HG02938 (cell line): ENCODE results near the gene POFUT1.

Source experiments
- ATAC-seq: cut with Tn5 transposase; IDR thresholded peaks from one replicate; pipeline ENCODE4 v1.9.1; 2021; ENCODE audit warnings: mild to moderate bottlenecking, moderate library complexity; ENCODE audit not compliant: unreplicated experiment

Gene POFUT1

DNA sequence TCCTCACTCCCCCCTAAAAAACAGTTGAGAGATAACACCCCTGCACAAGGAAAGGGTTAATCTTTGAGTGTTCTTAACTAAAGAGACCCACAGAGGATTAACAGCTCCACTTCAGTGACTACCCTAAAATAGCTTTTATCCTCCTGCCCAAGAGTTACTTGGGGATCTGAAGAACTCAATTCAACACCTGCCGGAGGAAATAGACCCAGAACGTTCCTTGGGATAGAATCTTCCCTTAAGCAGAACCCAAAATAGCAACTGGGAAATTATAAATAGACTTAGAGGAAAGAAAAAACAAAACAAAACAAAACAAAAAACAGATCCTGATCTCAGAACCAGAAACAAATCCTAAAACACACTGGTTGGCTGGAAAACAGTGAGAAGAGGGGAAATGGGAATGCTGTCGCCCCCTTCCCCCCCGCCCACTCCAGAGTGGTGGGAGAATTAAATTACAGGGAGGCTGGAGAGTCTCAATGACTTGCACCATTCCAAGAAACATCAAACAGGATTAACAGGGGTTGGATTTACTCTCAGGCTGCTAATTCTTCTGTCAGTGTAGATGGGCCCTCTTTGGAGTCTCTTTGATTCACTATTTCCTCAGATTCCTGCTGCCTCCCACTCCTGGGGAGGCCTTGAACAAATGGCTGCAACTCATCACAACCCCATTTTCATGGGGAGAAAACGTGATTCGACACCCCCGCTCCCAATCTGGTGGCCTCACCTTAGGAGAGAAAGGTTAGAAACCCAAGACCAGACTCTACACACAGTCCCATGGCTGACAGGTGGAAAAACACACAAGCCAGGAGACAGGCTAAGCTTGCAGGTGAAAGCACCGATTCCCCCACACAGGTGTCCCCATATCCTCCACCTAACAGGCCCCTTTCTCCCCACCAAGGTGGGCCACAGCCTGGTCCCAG, 1.6 kb upstream of the POFUT1 start:
- ATAC-seq = no peak

DNA sequence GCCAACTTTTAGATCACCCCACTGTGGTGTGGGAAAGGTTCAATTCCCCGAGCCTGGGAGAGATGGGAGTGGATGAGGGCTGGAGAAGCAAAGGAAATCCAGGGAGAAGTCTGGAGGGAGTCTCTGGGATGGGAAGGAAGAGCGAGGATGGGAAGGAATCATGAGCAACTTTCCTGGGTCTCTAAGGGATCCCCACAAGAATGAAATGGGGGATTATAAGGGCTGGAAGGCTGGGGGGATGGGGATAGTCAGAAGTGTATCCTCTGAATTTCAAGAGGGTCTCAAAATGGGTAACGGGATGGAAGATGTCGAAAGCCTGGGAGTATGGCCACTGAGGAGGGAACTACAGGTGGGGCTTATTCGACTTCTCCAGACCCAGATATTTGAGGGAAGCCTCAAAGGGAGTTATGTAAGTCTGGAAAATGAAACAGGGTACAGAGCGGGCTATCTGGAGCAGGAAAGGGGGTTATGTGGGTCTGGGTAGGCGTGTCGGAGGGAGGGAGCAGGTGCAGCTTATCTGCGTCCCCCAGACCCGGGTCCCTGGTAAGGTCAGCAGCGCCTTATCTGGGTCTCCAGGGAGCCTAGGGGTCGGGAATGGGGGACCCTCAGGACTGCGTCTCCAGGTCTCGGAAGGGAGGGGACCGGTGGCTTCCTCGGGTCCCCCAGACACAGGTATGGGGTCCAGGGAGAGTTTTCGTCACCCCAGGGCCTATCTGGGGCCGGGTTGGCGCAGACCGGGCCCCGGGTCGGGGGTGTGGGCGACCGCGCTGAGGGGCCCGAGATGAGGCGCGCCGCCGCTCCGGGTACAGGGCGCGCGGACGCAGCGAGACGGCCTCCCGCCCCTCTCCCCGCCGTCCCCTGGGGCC, 687 bp upstream of the POFUT1 start:
- ATAC-seq = peak; percentile 11

DNA sequence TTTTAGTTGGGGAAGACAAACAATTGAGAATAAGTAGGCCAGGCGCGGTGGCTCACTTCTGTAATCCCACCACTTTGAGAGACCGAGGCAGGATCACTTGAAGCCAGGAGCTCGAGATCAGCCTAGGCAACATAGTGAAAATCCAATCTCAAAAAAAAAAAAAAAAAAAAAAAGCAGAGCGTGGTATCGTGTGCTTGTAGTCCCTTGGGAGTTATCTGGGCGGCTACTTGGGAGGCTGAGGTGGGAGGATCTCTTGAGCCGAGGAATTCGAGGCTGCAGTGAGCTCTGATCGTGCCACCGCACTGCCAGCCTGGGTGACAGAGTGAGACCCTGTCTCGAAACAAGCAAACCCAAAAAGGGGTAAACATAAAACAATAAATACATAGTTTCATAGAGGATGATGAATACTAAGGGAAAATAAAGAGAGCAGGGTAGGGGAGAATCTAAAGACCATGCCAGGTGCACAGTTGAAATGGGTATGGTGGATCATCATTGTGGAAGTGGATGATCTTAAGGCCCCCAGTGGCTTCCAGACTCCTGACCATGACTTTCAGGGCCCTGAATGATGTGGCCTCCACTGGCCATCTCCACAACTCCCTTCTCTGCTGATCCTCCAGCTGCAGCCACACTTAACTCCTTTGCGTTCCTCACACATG, 947 bp downstream of the POFUT1 start:
- no peak for ATAC-seq

GRCh38 chr20:32209850-32210605, 2.3 kb downstream of the POFUT1 start:
- ATAC-seq = no peak

GRCh38 chr20:32213870-32214269, 6.2 kb downstream of the POFUT1 start:
- no peak for ATAC-seq

- no peak for ATAC-seq
Measured at GRCh38 chr20:32215147-32215546, 7.5 kb downstream of the POFUT1 start.

- no peak for ATAC-seq
Measured at GRCh38 chr20:32215729-32216128, 8.0 kb downstream of the POFUT1 start.

- no peak for ATAC-seq
Measured at GRCh38 chr20:32216179-32217142, 8.8 kb downstream of the POFUT1 start.

GRCh38 chr20:32218156-32218900, 10.6 kb downstream of the POFUT1 start:
- ATAC-seq = no peak

GRCh38 chr20:32224463-32224862, 16.8 kb downstream of the POFUT1 start:
- no peak for ATAC-seq

DNA sequence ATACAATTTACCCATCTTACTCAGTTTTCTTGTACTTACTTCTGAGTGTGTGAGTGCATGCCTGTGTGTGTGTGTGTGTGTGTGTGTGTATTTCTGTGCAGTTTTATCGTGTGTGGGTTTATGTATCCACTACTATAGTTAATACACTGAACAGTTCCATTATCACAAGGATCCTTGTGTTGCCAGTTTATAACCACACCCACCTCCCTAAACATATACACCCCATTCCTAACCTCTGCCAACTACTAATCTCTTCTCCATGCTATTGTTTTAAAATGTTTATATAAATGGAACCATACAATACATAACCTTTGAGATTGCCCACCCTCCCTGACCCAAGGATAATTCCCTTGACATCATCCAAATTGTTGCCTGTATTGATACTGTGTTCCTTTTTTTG, 18.7 kb downstream of the POFUT1 start:
- no peak for ATAC-seq

DNA sequence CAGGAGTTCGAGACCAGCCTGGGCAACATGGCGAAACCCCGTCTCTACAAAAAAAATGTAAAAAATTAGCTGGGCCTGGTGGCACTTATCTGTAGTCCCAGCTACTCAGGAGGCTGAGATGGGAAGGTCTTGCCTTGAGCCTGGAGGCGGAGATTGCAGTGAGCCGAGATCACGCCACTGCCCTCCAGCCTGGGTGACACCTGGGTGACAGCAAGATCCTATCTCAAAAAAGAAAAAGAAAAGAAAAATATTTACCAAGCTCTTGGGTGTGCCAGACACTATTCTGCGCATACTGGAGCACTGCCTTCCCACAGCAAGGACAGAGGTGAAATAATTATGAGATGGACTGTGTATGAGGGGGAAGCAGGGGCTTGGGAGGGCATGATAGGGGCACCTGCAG, 19.6 kb downstream of the POFUT1 start:
- no peak for ATAC-seq

DNA sequence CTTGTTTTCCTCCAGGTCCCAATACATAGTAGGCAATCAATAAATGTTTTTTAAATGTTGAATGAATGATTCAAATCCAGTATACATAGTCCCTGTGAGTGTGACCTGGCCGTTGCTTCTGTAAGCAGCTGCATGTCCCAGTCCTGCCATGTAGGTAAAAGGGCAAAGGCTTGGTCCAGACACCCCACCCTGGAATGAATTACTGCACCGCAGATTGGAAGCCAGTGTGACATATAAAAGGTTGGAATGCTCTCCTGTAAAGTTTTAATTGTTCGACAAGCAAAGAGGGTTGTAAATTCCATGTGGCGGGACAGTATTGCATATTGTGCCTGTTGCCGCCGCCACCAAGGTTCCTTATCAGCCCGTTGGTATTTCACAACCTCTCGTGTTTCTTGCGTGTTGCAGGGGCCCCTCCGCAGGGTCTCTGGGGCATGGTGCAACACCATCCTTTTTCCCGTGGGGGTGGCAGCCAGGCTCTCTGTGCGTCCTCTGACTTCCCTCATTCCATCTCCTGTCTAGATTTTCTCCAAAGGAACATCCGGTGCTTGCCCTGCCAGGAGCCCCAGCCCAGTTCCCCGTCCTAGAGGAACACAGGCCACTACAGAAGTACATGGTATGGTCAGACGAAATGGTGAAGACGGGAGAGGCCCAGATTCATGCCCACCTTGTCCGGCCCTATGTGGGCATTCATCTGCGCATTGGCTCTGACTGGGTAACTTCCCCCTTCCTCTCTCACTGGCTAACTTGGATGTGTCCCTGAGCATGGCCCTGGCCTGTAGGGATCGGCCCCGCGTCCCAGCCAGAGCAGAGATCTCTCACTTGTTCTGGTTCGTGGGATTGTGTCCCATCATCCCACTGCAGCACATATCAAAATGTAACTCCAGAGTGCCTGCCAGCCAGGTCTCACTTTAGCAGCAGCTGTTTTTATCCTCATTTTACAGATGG, 20.3 kb downstream of the POFUT1 start:
- no peak for ATAC-seq

DNA sequence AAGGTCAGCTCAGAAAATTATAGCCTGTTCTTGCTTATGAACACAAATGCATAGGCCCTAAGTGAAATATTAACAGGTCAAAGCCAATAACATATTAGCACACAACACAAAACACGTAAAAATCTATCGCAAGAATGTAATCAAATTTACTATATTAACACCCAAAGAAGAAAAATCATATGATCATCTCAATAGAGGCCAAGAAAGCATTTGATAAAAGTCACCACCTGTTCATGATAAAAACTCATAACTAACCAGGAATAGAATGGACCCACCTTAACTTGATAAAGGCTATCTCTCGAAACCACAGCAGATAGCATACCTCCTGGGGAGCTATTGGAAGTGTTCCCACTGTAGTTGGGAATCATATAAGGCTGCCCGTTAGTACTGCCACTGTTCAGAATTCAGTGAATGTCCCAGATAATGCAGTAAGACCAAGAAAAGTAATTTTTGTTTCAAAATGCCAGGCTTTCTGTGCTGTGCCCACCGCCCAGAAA, 21.6 kb downstream of the POFUT1 start:
- ATAC-seq = no peak

DNA sequence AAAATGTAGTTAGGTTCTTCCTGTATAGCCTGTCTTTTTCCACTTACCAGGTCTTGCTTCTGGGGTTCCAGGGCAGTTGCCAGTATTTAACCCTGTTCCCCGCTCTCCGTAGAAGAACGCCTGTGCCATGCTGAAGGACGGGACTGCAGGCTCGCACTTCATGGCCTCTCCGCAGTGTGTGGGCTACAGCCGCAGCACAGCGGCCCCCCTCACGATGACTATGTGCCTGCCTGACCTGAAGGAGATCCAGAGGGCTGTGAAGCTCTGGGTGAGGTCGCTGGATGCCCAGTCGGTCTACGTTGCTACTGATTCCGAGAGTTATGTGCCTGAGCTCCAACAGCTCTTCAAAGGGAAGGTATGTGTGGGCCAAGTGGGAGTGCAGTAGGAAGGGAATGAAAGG, 23.0 kb downstream of the POFUT1 start:
- ATAC-seq = no peak

DNA sequence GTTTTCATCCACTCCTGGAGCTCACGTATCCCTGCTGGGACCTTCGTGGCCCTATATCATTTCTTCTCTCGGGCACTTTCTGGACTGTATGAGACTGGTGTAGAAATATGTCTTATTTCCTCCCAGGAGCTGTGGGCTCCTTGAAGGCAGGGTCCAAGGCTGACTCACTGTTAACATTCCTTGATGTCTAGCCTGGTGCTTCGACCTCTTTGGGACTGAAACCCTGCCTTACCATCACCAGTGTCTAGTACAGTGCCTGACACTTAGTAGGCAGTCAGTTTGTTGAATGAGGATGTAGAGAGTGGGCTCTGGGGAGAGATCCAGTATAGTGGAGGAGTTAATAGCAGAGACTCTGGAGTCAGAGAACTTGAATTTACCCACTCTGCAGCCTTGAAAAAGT, 23.6 kb downstream of the POFUT1 start:
- no peak for ATAC-seq

DNA sequence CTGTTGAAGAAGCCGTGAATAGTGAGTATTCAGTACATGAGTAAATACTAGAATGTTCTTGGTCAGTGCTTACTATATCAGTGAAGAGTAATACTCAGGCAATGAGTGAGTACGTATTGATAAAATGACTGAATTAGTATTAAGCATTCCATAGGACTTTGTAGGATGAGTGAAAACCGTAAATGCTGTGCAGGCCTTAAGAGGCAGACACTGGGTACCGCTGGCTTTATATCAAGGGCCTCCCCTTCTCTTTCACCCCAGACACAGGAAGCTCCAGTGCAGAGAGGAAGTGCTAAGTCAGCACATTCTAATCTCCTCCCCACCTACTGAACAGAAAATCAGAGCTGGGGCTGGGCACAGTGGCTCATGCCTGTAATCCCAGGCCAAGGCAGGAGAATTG, 24.2 kb downstream of the POFUT1 start:
- ATAC-seq = no peak
